ENCODE measurements around the gene HDGFL2.

HDGFL2 gene

GRCh38 chr19:4445963-4446703 lies 26.0 kb upstream of the HDGFL2 start:
- DNase-seq (ENCODE audit: low spot score) = no peak

- no peak for DNase-seq (ENCODE audit: low spot score)
Measured at GRCh38 chr19:4446704-4447200, 25.3 kb upstream of the HDGFL2 start.

- no peak for DNase-seq (ENCODE audit: low spot score)
Measured at GRCh38 chr19:4447327-4448146, 24.6 kb upstream of the HDGFL2 start.

GRCh38 chr19:4448147-4448985 lies 23.7 kb upstream of the HDGFL2 start:
- no peak for DNase-seq (ENCODE audit: low spot score)

GRCh38 chr19:4449022-4449638 lies 23.0 kb upstream of the HDGFL2 start:
- DNase-seq (ENCODE audit: low spot score) = peak; percentile 76

- peak; percentile 36 for DNase-seq (ENCODE audit: low spot score)
Measured at GRCh38 chr19:4449639-4450028, 22.5 kb upstream of the HDGFL2 start.

- no peak for DNase-seq (ENCODE audit: low spot score)
Measured at GRCh38 chr19:4452230-4452990, 19.7 kb upstream of the HDGFL2 start.

GRCh38 chr19:4453232-4454179 lies 18.6 kb upstream of the HDGFL2 start:
- DNase-seq (ENCODE audit: low spot score) = no peak

GRCh38 chr19:4454747-4455718 lies 17.1 kb upstream of the HDGFL2 start:
- peak; percentile 61 for DNase-seq (ENCODE audit: low spot score)

- DNase-seq (ENCODE audit: low spot score) = no peak
Measured at GRCh38 chr19:4455719-4456475, 16.2 kb upstream of the HDGFL2 start.

- peak; percentile 42 for DNase-seq (ENCODE audit: low spot score)
Measured at GRCh38 chr19:4456476-4456842, 15.6 kb upstream of the HDGFL2 start.

GRCh38 chr19:4456843-4457653 lies 15.0 kb upstream of the HDGFL2 start:
- peak; percentile 33 for DNase-seq (ENCODE audit: low spot score)

- DNase-seq (ENCODE audit: low spot score) = peak; percentile 98
Measured at GRCh38 chr19:4457654-4458395, 14.3 kb upstream of the HDGFL2 start, which contains the start of gene UBXN6. Gene UBXN6 (minus strand): TSS chr19:4457794. CDS start chr19:4457697, 97 bp downstream.

- no peak for DNase-seq (ENCODE audit: low spot score)
Measured at GRCh38 chr19:4464815-4465581, 7.1 kb upstream of the HDGFL2 start.

- no peak for DNase-seq (ENCODE audit: low spot score)
Measured at GRCh38 chr19:4467835-4468234, 4.3 kb upstream of the HDGFL2 start.
